HL-60 (cell line): ENCODE data around the gene DOCK7.

ENCODE experiments used
- DNase-seq, 2 experiments: peaks; one replicate each; pipeline ENCODE4 v3.0.0-alpha.2; 2010 to 2020; ENCODE audit warnings: low read depth in 1 of 2, low spot score in 1 of 2
- H3K27ac ChIP-seq: fragments of 250-450 bp; sonication (Bioruptor Pico); replicated peaks from 2 replicates; pipeline ENCODE4 v1.5.1; 2020; ENCODE audit warnings: mild to moderate bottlenecking, moderate library complexity
- H3K27me3 ChIP-seq: fragments of 250-450 bp; sonication (Bioruptor Pico); 2 replicates; pipeline ENCODE4 v1.5.1; 2021; ENCODE audit warnings: mild to moderate bottlenecking, moderate library complexity; ENCODE audit not compliant: insufficient read depth, poor library complexity, severe bottlenecking
- H3K4me3 ChIP-seq: replicated peaks from 2 replicates; pipeline ENCODE4 v1.5.1; 2011; ENCODE audit warnings: mild to moderate bottlenecking, control low read depth, low read length; ENCODE audit not compliant: insufficient read depth
- GABPA ChIP-seq: IDR thresholded peaks from 2 replicates; pipeline ENCODE4 v1.6.1; 2012; ENCODE audit warnings: low read depth
- POLR2AphosphoS5 ChIP-seq: IDR thresholded peaks from 2 replicates; pipeline ENCODE4 v1.6.1; 2012; ENCODE audit warnings: low read depth
- SPI1 ChIP-seq: IDR thresholded peaks from 2 replicates; pipeline ENCODE4 v1.6.1; 2012; ENCODE audit warnings: low read depth, mild to moderate bottlenecking, borderline replicate concordance
- TF ChIP-seq, protein P1 (sequence below): IDR thresholded peaks from 2 replicates; pipeline ENCODE4 v1.6.1; 2012; ENCODE audit warnings: low read depth; ENCODE audit not compliant: insufficient replicate concordance
- TF ChIP-seq, protein P2 (sequence below): IDR thresholded peaks from one replicate; pipeline ENCODE4 v1.5.1; 2011; ENCODE audit warnings: low read length, control low read depth, inconsistent platforms; ENCODE audit not compliant: insufficient read depth

DOCK7 gene

GRCh38 chr1:62654744-62655143 lies 33.4 kb downstream of the DOCK7 start:
- H3K27ac ChIP-seq = no peak overlapping the region

GRCh38 chr1:62652387-62652786 lies 35.8 kb downstream of the DOCK7 start:
- H3K27me3 ChIP-seq = no peaks in the 10 kb centered on the region
- no peak for DNase-seq
- no peak overlapping the region for H3K4me3 ChIP-seq
- TF ChIP-seq, protein P1, sequence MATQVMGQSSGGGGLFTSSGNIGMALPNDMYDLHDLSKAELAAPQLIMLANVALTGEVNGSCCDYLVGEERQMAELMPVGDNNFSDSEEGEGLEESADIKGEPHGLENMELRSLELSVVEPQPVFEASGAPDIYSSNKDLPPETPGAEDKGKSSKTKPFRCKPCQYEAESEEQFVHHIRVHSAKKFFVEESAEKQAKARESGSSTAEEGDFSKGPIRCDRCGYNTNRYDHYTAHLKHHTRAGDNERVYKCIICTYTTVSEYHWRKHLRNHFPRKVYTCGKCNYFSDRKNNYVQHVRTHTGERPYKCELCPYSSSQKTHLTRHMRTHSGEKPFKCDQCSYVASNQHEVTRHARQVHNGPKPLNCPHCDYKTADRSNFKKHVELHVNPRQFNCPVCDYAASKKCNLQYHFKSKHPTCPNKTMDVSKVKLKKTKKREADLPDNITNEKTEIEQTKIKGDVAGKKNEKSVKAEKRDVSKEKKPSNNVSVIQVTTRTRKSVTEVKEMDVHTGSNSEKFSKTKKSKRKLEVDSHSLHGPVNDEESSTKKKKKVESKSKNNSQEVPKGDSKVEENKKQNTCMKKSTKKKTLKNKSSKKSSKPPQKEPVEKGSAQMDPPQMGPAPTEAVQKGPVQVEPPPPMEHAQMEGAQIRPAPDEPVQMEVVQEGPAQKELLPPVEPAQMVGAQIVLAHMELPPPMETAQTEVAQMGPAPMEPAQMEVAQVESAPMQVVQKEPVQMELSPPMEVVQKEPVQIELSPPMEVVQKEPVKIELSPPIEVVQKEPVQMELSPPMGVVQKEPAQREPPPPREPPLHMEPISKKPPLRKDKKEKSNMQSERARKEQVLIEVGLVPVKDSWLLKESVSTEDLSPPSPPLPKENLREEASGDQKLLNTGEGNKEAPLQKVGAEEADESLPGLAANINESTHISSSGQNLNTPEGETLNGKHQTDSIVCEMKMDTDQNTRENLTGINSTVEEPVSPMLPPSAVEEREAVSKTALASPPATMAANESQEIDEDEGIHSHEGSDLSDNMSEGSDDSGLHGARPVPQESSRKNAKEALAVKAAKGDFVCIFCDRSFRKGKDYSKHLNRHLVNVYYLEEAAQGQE = no peak
- TF ChIP-seq, protein P2, sequence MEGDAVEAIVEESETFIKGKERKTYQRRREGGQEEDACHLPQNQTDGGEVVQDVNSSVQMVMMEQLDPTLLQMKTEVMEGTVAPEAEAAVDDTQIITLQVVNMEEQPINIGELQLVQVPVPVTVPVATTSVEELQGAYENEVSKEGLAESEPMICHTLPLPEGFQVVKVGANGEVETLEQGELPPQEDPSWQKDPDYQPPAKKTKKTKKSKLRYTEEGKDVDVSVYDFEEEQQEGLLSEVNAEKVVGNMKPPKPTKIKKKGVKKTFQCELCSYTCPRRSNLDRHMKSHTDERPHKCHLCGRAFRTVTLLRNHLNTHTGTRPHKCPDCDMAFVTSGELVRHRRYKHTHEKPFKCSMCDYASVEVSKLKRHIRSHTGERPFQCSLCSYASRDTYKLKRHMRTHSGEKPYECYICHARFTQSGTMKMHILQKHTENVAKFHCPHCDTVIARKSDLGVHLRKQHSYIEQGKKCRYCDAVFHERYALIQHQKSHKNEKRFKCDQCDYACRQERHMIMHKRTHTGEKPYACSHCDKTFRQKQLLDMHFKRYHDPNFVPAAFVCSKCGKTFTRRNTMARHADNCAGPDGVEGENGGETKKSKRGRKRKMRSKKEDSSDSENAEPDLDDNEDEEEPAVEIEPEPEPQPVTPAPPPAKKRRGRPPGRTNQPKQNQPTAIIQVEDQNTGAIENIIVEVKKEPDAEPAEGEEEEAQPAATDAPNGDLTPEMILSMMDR = no peak
- TF ChIP-seq GABPA (no peak), SPI1 (no peak), POLR2AphosphoS5 (no peak)
- no peak overlapping the region for H3K27ac ChIP-seq

More at GRCh38 chr1:62654744-62655143, 33.4 kb downstream of the DOCK7 start:
- Histone ChIP-seq H3K27me3 (no peaks in the 10 kb centered on the region), H3K4me3 (no peak overlapping the region)
- TF ChIP-seq, protein P2 = no peak
- TF ChIP-seq, protein P1 = no peak
- no peak for TF ChIP-seq SPI1
- no peak for TF ChIP-seq GABPA
- no peak for TF ChIP-seq POLR2AphosphoS5
- no peak for DNase-seq

GRCh38 chr1:62643283-62643682 lies 44.9 kb downstream of the DOCK7 start:
- Histone ChIP-seq H3K27ac (no peak overlapping the region), H3K4me3 (no peak overlapping the region), H3K27me3 (no peaks in the 10 kb centered on the region)
- no peak for DNase-seq
- TF ChIP-seq, protein P2 = no peak
- TF ChIP-seq SPI1 (no peak), POLR2AphosphoS5 (no peak), GABPA (no peak)
- TF ChIP-seq, protein P1 = no peak
